ENCODE results near the gene RAPGEF5. TPM values are rescaled to one million over a fixed set of nuclear protein-coding genes. Genes with fewer than 3 reads are reported as not detected.
A peak's percentile ranks its signal among the peaks of the same experiment; 100 is the strongest.

RAPGEF5 gene
- total RNA-seq, 2 donors from 2014 or later = 16.7 to 23.2 TPM

- DNase-seq = no peak
- peaks cover 11% of the 10 kb centered on the region for H3K27me3 ChIP-seq (ENCODE audit: control insufficient read depth, insufficient read depth, low read length, poor library complexity, severe bottlenecking)
Measured at GRCh38 chr7:22351329-22351692, 5.6 kb downstream of the RAPGEF5 start.

GRCh38 chr7:22350466-22351328 is 6.3 kb downstream of the RAPGEF5 start:
- Mint-ChIP-seq H3K27me3 (ENCODE audit: insufficient read depth) (peaks cover 16% of the 10 kb centered on the region), H3K4me1 (peaks cover 18% of the 10 kb centered on the region), H3K27ac (peak overlapping the region; percentile 32), H3K36me3 (ENCODE audit: low read depth) (peaks cover 8% of the 10 kb centered on the region), H3K9me3 (peaks cover 16% of the 10 kb centered on the region), H3K4me3 (no peak overlapping the region)
- Histone ChIP-seq H3K4me3 (ENCODE audit: low read length) (peak overlapping the region; percentile 6), H3K4me1 (ENCODE audit: control insufficient read depth, insufficient read depth, low read length) (peaks cover 4% of the 10 kb centered on the region), H3K27ac (ENCODE audit: low read depth, low read length) (no peak overlapping the region), H3K9ac (ENCODE audit: extremely low read depth, low read length, poor library complexity, severe bottlenecking) (no peak overlapping the region), H3K36me3 (ENCODE audit: control insufficient read depth, insufficient read depth, low read length) (no peaks in the 10 kb centered on the region), H3K27me3 (ENCODE audit: control insufficient read depth, insufficient read depth, low read length, poor library complexity, severe bottlenecking) (peaks cover 5% of the 10 kb centered on the region), H3K9me3 (ENCODE audit: control insufficient read depth, low read length) (peaks cover 21% of the 10 kb centered on the region)
- DNase-seq = no peak
- no peak for TF ChIP-seq CTCF (conservative IDR thresholded peaks at IDR 0.05)
- WGBS, 2 experiments (ENCODE audit: insufficient coverage in 1 of 2, insufficient read length in 1 of 2) = 75 to 85% methylated on average over 1 to 2 of the region's 2 CpGs

More at GRCh38 chr7:22351329-22351692, 5.6 kb downstream of the RAPGEF5 start:
- Histone ChIP-seq H3K9ac (ENCODE audit: extremely low read depth, low read length, poor library complexity, severe bottlenecking) (no peak overlapping the region), H3K4me1 (ENCODE audit: control insufficient read depth, insufficient read depth, low read length) (peaks cover 4% of the 10 kb centered on the region), H3K4me3 (ENCODE audit: low read length) (peak overlapping the region; percentile 6), H3K27ac (ENCODE audit: low read depth, low read length) (no peak overlapping the region), H3K36me3 (ENCODE audit: control insufficient read depth, insufficient read depth, low read length) (no peaks in the 10 kb centered on the region), H3K9me3 (ENCODE audit: control insufficient read depth, low read length) (peaks cover 21% of the 10 kb centered on the region)
- Mint-ChIP-seq H3K27me3 (ENCODE audit: insufficient read depth) (peaks cover 22% of the 10 kb centered on the region), H3K36me3 (ENCODE audit: low read depth) (peaks cover 8% of the 10 kb centered on the region), H3K4me1 (peaks cover 22% of the 10 kb centered on the region), H3K4me3 (no peak overlapping the region), H3K27ac (no peak overlapping the region), H3K9me3 (peaks cover 16% of the 10 kb centered on the region)
- WGBS, 2 experiments (ENCODE audit: insufficient coverage in 1 of 2, insufficient read length in 1 of 2) = 88 to 94% methylated on average over 2 of the region's 2 CpGs
- no peak for TF ChIP-seq CTCF (conservative IDR thresholded peaks at IDR 0.05)

- Mint-ChIP-seq H3K27me3 (ENCODE audit: insufficient read depth) (peaks cover 3% of the 10 kb centered on the region), H3K4me1 (peaks cover 13% of the 10 kb centered on the region), H3K4me3 (no peak overlapping the region), H3K36me3 (ENCODE audit: low read depth) (peaks cover 2% of the 10 kb centered on the region), H3K27ac (no peak overlapping the region), H3K9me3 (peaks cover 4% of the 10 kb centered on the region)
- H3K9me3 ChIP-seq (ENCODE audit: control insufficient read depth, low read length) = peaks cover 7% of the 10 kb centered on the region
- no peak for TF ChIP-seq CTCF (conservative IDR thresholded peaks at IDR 0.05)
- H3K36me3 ChIP-seq (ENCODE audit: control insufficient read depth, insufficient read depth, low read length) = no peaks in the 10 kb centered on the region
- no peak overlapping the region for H3K9ac ChIP-seq (ENCODE audit: extremely low read depth, low read length, poor library complexity, severe bottlenecking)
- peaks cover 4% of the 10 kb centered on the region for H3K4me1 ChIP-seq (ENCODE audit: control insufficient read depth, insufficient read depth, low read length)
- no peak overlapping the region for H3K27ac ChIP-seq (ENCODE audit: low read depth, low read length)
- H3K4me3 ChIP-seq (ENCODE audit: low read length) = no peak overlapping the region
- no peak for DNase-seq
- H3K27me3 ChIP-seq (ENCODE audit: control insufficient read depth, insufficient read depth, low read length, poor library complexity, severe bottlenecking) = no peaks in the 10 kb centered on the region
Measured at GRCh38 chr7:22348379-22348778, 8.6 kb downstream of the RAPGEF5 start.
